Fibroblast of lung (primary cell): ENCODE results near the gene C16orf96.

ENCODE experiments used
- EZH2 ChIP-seq: IDR thresholded peaks from 2 replicates; pipeline ENCODE4 v1.5.1; 2012; ENCODE audit warnings: low read length, control low read depth, mild to moderate bottlenecking; ENCODE audit errors: missing control alignments
- TF ChIP-seq, protein P1 (sequence below), 2 donors: IDR thresholded peaks in 1 of 2; conservative IDR thresholded peaks in 1 of 2; 1 replicate in 1 of 2; 2 replicates in 1 of 2; pipeline ENCODE4 v1.5.1; 2011 to 2012; ENCODE audit warnings: low read length in 2 of 2, control low read depth in 1 of 2, inconsistent platforms in 1 of 2, low read depth in 1 of 2, mild to moderate bottlenecking in 1 of 2

DNA sequence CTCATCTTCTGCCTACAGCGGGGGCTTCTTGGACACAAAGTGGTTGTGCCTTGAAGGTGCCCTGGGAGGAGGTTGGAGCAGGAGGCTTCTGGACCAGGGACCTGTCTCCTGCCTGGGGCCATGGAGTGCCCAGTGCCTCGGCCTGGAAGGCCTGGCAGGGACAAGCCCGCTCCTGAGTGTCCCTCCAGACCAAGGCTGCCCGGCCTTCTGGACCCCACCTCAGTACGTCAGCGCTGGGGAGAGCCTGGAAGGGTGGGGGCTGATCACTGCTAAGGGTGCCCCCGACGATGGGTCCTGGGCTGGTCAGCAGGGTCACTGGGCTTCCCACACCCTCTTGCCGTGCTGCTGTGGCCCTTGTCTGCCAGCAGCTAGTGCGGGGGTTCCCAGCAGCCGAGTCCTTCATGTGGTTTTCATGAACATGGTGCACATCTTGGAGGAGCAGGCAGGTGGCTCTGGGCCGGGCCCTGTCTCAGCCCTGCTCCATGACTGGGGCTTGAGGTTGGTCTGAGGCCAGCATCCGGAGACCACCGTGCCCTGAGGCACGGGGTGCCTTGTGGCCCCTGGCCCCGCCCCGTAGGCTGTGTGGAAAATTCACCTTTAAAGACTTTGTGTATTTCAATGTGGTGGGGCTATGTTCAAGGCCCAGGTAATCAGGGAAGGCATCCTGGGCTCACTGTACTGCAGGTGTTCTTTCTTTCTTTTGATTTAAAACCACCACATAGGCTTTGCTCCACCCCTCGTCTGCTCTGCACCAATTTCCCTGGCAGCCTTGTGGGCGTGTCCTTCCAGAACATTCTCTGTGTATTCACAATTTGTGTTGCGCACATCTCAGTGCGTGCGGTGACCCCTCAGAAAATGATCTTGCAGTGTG lies 90.9 kb downstream of the C16orf96 start:
- TF ChIP-seq, protein P1, sequence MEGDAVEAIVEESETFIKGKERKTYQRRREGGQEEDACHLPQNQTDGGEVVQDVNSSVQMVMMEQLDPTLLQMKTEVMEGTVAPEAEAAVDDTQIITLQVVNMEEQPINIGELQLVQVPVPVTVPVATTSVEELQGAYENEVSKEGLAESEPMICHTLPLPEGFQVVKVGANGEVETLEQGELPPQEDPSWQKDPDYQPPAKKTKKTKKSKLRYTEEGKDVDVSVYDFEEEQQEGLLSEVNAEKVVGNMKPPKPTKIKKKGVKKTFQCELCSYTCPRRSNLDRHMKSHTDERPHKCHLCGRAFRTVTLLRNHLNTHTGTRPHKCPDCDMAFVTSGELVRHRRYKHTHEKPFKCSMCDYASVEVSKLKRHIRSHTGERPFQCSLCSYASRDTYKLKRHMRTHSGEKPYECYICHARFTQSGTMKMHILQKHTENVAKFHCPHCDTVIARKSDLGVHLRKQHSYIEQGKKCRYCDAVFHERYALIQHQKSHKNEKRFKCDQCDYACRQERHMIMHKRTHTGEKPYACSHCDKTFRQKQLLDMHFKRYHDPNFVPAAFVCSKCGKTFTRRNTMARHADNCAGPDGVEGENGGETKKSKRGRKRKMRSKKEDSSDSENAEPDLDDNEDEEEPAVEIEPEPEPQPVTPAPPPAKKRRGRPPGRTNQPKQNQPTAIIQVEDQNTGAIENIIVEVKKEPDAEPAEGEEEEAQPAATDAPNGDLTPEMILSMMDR (conservative IDR thresholded peaks at IDR 0.05 in 1 of 2, IDR thresholded peaks at IDR 0.05 in 1 of 2; ENCODE audit: low read depth in 1 of 2, low read length in 2 of 2), result no peak
- no peak for TF ChIP-seq EZH2
